GM21381 (cell line): ENCODE results near the gene TXNRD2.
"Not testable (repeated sequence)": the region's sequence is repeated elsewhere in the genome, so short reads cannot be mapped to it uniquely, and the experiment has no call there.

Experiments used
- ATAC-seq: cut with Tn5 transposase; IDR thresholded peaks from one replicate; pipeline ENCODE4 v1.9.1; 2021; ENCODE audit warnings: mild to moderate bottlenecking, moderate library complexity; ENCODE audit not compliant: unreplicated experiment

Gene TXNRD2

GRCh38 chr22:19955241-19956128 lies 13.9 kb upstream of the TXNRD2 start:
- ATAC-seq: no peak

GRCh38 chr22:19951346-19951745 lies 9.7 kb upstream of the TXNRD2 start:
- ATAC-seq: no peak

- ATAC-seq: no peak
These were observed 6.6 kb upstream of the TXNRD2 start for GRCh38 chr22:19948057-19948760.

GRCh38 chr22:19943082-19944026 lies 1.7 kb upstream of the TXNRD2 start:
- no peak for ATAC-seq

- no peak for ATAC-seq
These were observed 801 bp upstream of the TXNRD2 start for GRCh38 chr22:19942157-19943081.

GRCh38 chr22:19940536-19941364 lies 868 bp downstream of the TXNRD2 start:
- no peak for ATAC-seq

GRCh38 chr22:19937616-19938473 lies 3.8 kb downstream of the TXNRD2 start:
- no peak for ATAC-seq

GRCh38 chr22:19936513-19936912 lies 5.1 kb downstream of the TXNRD2 start:
- ATAC-seq: no peak

- not testable (repeated sequence) for ATAC-seq
These were observed 6.4 kb downstream of the TXNRD2 start for GRCh38 chr22:19935123-19935718.

- no peak for ATAC-seq
These were observed 8.0 kb downstream of the TXNRD2 start for GRCh38 chr22:19933341-19934241.

- no peak for ATAC-seq
These were observed 9.0 kb downstream of the TXNRD2 start for GRCh38 chr22:19932367-19933206.

GRCh38 chr22:19931514-19931913 lies 10.1 kb downstream of the TXNRD2 start:
- ATAC-seq: no peak

GRCh38 chr22:19930551-19931486 lies 10.8 kb downstream of the TXNRD2 start:
- ATAC-seq: no peak
